ENCODE results near the gene ETV3.

Gene ETV3

DNA sequence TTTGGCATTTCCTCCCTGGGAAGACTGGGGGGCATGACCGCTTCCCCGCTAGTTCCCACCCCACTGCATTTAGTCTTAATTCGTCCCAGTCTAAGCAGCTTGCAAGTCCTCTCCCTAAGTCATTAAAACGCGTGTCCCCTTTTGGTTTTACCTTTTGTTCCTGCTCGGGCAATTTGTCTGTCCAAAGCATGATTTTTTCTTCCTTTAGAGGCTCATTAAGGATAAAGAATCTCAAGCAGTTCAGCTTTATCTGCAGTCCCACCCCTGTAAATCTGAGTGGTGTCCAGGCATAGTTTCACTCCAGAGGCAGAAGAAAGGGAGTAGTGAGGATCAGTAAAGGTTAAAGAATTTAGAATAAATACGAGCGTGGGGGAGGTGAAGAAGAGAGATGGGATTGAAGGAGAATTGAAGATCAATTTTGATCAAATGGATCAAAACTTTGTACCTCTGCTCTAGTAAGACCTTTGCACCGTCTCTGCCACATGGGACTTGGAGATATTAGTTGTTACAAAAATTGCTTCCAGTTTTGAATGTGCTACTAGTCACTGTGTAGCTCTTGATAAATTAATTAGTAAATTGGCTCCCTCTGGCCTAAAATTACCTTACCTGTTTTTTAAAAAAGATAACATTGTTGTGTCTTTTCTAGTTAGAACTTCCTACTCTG, 989 bp upstream of the ETV3 start:
- DNase-seq (ENCODE audit: low read depth), result no peak

DNA sequence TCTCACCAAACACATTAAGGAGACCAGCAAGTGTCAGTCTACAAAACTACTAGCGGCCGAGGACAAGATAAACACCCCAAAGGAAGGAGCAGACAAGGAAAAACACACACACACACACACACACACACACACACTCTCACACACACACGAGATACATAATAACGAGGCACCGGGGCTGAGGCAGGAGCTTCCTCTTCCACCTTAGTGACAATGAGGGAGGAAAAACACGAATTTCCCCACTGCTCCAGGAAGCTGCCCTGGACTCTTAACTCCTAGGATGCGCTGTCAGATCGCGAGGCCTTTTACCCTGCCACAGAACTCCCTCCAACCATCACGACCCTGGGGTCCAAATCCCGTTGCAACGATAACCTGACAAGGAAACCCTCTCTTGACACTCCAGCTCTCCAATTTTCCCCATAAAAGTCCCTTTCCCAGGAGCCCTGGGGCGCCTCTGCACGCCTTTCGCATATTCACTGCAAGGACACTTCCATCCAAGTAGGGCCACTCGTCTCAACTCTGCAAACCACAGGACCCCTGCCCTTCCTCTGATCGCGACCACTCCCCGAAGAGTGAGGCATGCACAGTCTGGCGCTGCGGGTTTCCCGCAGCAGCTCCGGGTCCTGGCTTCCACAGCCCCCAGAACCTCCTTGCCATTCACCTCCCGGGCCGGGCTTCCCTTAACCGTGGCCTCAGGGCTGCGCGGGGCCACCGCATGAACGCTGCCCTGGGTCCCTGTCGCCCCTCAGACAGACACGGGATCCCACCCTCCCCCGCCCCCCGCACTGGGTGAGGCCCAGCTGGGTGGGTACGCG, 581 bp downstream of the ETV3 start:
- no peak for DNase-seq (ENCODE audit: low read depth)

GRCh38 chr1:157137046-157137407, 1.2 kb downstream of the ETV3 start:
- no peak for DNase-seq (ENCODE audit: low read depth)

DNA sequence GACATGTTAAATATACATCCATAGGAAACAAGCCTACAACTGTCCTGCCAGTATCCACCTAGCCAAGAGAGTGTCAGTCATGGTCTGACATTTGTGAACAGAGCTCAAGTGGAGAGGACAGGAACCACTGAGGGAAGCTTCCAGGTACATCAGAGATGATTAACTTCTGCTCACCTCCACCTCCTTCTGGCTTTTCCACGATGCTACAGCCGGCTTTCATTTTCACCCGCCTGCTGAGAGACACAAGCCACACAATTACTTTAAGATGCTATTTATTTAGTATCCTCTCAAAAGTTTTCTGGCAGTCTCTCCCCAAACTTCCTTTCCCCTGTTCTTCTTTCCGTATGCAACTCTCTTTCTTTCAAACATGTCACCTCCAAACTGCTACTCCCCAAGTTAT, 2.1 kb downstream of the ETV3 start:
- no peak for DNase-seq (ENCODE audit: low read depth)

- no peak for DNase-seq (ENCODE audit: low read depth)
Observed at GRCh38 chr1:157135646-157136045, 2.5 kb downstream of the ETV3 start.

- DNase-seq (ENCODE audit: low read depth), result no peak
Observed at GRCh38 chr1:157135070-157135469, 3.1 kb downstream of the ETV3 start.

DNA sequence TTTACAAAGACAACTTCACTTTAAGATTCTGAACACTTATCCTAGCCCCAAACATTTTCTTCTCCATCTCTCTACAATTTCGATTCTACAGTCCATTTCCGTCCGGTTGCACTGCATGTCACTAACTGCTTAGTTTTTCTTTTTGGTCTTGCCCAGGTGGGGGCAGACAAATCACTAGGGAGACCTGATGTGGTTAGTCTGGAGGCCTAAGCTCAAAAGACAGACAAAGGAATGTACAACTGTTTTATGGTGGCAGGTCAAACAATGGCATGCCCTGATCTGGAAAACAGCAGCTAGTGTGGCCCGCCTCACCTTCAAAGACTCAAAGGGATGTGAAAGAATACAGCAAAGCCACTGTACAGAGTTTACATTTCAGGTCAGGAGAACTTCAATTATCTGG, 3.8 kb downstream of the ETV3 start:
- DNase-seq (ENCODE audit: low read depth), result no peak

GRCh38 chr1:157133426-157133825, 4.8 kb downstream of the ETV3 start:
- no peak for DNase-seq (ENCODE audit: low read depth)

DNA sequence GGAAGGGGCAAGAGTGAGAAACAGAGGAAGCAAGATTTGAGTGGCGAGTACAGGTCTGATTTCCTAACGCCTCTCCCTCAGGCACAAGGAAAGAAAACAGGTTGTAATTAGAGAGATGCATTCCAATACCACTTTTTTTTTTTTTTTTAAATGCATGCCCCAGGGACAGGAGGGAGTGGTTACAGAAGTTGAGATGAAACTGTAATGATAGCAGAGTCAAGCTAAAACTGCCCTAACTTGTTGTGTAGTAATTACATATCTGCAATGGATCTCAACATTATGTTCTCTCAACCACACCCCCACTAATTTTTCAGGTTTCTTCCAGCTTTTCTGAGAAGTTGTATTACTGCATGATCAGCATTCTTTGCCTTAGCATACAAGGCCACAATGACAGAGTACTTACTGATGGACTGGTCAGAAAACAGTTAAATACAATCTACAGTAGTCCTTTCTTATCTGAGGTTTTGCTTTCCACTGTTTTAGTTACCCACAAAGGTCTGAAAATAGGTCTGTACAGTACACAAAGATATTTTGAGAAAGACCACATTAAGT, 5.5 kb downstream of the ETV3 start:
- DNase-seq (ENCODE audit: low read depth), result no peak

DNA sequence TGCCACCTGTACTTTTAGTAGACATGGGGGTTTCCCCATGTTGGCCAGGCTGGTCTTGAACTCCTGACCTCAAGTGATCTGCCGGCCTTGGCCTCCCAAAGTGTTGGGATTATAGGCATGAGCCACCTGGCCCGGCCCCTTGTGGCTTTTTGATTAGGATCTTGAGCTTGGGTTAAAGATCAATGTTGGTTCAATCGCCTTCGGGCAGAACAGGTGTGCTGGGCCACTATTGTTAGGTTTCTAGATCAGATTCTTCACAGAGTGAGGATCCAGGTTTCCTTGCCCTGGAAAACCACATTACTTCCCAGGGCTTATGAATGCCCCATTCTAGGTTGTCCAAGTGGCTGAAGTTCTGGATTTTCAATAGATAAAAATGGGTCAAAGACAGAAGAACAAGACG, 6.1 kb downstream of the ETV3 start:
- DNase-seq (ENCODE audit: low read depth), result no peak

DNA sequence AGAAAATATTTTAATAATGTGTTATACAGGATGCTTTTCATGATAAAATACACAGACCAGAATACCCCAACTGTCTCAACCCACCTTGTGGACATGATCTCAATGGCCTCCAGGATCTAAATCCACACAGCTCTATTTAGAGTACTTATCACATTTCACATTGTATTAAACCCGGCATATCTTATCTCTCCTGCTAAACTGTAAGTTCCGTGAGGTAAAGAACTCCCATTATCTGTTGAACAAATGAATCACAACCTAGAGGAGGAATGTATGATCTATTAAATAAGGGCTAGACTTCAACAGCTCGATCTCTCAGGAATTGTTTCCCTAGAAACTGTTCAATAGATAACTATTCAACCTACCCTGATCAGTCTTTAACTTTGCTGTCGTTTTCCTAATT, 6.9 kb downstream of the ETV3 start:
- no peak for DNase-seq (ENCODE audit: low read depth)

DNA sequence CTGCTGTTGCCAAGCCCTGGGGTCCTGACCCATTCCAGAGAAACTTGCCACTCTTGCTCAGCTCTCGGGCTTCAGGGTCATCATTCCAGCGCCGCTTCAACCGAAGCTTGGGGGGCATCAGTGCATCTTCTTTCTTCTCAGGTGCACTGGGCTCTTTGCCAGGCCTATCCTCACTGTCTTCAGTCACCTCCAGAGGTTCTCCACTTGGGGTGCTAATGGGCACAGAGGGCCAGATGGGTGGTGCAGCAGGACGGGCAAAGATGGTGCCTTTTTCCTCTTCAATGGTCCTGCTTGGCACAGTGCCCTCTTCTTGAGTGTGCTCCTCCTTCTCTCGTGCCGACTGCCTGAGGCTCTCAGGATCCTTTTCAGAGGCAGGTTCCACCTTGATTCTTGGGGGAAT, 13.3 kb downstream of the ETV3 start:
- DNase-seq (ENCODE audit: low read depth), result no peak

- no peak for DNase-seq (ENCODE audit: low read depth)
Observed at GRCh38 chr1:157119448-157119847, 18.7 kb downstream of the ETV3 start.

DNA sequence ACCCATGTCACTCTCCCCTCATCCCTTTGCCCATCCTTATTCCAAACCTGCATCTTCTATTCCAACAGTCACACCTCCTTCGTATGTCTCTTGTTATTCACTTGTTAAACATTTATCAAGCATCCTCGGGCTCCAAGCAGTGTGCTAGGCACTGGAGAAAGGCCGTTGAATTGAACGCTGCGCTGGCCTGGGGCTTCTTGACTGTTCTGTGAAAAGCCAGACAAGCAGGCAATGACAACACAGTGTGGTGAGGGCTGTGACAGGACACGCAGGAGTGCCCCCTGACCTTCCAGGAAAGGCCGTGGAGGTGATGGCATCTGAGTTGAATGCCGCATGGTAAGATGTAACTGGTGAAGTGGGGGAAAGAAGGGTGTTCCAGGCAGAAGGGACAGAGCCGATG, 19.2 kb downstream of the ETV3 start:
- DNase-seq (ENCODE audit: low read depth), result no peak

GRCh38 chr1:157117527-157118057, 20.6 kb downstream of the ETV3 start:
- DNase-seq (ENCODE audit: low read depth), result no peak

DNA sequence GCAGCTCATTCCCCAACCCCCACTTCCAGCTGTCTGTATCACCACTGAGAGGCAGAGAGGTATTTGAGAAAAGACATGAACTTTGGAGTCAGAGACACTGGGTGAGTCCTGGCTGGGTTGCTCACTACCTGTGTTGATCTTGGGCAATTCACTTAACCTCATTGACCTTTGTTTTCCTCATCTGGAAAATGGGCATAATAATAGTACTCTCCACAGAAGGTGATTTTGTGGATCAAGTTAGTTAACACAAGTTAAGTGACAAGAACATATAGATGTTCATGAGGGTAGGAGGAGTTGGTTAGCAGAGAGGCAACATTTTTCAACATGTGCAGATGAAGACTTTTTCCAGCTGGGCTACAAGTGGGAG, 21.5 kb downstream of the ETV3 start:
- DNase-seq (ENCODE audit: low read depth), result no peak

GRCh38 chr1:157115851-157116736, 22.1 kb downstream of the ETV3 start:
- no peak for DNase-seq (ENCODE audit: low read depth)

- no peak for DNase-seq (ENCODE audit: low read depth)
Observed at GRCh38 chr1:157115429-157115838, 22.8 kb downstream of the ETV3 start.

- DNase-seq (ENCODE audit: low read depth), result no peak
Observed at GRCh38 chr1:157114183-157115121, 23.7 kb downstream of the ETV3 start.

DNA sequence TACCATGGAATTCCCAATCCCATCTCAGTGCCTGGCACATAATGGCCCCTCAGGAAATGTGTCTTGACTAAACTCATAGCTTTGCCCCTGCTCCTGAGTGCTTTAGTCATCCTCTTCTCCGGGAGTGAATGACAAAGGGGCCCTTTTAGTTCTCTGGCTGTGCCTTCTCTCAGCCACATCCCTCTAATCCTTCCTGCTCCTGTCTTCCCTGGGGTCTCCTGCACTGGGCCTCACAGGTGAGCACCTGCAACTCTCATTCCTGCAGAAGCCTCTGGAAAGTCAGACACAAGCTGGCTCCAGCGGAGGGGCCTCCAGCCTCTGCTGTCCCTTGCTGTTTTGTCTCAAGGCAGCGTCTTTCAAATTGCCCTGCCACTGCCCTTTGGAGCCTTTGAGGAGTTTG, 24.6 kb downstream of the ETV3 start:
- no peak for DNase-seq (ENCODE audit: low read depth)

GRCh38 chr1:157113106-157113505, 25.1 kb downstream of the ETV3 start:
- DNase-seq (ENCODE audit: low read depth), result no peak
